ENCODE results near the gene MEGF8. TPM values are rescaled to one million over a fixed set of nuclear protein-coding genes. Genes with fewer than 3 reads are reported as not detected.

The MEGF8 gene
- polyA plus RNA-seq, 1 donor, result 30.3 TPM

DNA sequence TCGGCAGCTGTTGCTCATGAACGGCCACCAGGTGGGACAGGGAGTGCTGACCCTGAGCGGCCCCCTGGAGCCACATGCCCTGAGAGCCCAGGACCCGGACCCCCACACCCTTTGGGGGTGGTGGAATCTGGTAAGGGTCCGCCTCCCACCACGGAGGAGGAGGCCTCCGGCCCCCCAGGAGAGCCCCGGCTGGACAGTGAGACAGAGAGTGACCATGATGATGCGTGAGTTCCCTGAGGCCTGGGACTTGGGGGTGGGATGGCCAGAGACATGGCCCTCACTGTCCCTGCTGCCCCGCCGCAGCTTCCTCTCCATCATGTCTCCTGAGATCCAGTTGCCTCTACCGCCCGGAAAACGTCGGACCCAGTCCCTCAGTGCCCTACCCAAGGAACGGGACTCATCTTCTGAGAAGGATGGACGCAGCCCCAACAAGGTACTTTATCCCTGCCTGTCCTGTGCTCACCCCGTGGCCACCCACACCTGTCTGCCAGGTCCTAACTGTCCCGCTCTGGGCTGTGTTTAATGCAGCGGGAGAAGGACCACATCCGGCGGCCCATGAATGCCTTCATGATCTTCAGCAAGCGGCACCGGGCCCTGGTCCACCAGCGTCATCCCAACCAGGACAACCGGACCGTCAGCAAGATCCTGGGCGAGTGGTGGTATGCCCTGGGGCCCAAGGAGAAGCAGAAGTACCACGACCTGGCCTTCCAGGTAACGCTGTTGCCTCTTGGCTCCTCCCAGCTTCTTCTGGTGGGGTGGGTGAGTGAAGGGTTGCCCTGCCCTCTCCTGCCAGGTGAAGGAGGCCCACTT, 38.2 kb upstream of the MEGF8 start:
- no peak for DNase-seq (ENCODE audit: low read depth)

GRCh38 chr19:42287827-42288107, 37.7 kb upstream of the MEGF8 start:
- DNase-seq (ENCODE audit: low read depth), result no peak

DNA sequence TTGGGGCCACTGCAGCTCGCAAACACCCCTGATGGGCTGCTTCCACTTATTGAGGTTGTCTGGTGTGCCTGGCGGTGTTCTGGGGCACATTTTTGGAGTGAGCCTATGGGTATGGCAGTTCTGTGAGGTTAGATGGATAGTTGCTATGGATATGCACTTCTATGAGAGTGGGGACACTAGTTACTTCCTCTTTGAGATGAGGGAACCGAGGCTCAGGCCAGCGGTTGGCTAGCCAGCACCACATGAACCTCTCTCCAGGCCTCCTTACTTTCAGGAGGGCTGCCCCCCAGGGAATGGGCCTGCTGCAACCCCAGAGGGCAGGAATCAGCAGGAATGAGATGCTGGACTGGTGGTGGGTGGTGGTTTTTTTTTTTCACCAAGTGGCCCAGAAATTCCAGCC, 37.0 kb upstream of the MEGF8 start:
- DNase-seq (ENCODE audit: low read depth), result no peak

GRCh38 chr19:42288881-42289555, 36.4 kb upstream of the MEGF8 start:
- DNase-seq (ENCODE audit: low read depth), result no peak

- DNase-seq (ENCODE audit: low read depth), result no peak
Observed at GRCh38 chr19:42289556-42290041, 35.8 kb upstream of the MEGF8 start.

- DNase-seq (ENCODE audit: low read depth), result no peak
Observed at GRCh38 chr19:42290136-42290522, 35.3 kb upstream of the MEGF8 start.

DNA sequence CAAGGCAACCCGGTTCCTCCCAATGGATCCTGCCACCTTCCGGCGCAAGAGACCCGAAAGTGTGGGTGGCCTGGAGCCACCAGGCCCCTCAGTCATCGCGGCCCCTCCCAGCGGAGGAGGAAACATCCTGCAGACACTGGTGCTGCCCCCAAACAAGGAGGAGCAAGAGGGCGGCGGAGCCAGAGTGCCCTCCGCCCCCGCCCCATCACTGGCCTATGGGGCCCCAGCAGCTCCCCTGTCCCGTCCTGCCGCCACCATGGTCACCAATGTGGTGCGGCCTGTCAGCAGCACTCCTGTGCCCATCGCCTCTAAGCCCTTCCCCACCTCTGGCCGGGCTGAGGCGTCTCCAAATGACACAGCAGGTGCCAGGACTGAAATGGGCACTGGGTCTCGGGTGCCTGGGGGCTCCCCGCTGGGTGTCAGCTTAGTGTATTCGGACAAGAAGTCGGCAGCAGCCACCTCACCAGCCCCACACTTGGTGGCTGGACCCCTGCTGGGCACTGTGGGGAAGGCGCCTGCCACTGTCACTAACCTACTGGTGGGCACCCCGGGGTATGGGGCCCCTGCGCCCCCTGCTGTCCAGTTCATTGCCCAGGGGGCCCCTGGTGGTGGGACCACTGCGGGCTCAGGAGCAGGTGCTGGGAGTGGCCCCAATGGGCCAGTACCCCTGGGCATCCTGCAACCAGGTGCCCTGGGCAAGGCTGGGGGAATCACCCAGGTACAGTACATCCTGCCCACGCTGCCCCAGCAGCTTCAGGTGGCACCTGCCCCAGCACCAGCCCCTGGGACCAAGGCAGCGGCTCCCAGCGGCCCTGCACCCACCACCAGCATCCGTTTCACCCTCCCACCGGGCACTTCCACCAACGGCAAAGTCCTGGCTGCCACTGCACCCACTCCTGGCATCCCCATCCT, 34.7 kb upstream of the MEGF8 start:
- DNase-seq (ENCODE audit: low read depth), result no peak

DNA sequence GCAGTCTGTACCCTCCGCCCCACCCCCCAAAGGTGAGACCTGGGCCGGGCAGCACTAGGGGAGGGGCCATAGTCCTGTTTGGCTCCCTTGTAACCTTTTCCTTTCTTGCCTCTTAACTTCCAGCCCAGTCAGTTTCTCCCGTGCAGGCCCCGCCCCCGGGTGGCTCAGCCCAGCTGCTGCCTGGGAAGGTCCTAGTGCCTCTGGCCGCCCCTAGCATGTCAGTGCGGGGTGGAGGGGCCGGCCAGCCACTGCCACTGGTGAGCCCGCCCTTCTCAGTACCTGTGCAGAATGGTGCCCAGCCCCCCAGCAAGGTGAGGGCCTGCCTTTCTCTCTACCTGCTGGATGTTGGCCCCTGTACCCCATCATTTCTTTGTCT, 34.0 kb upstream of the MEGF8 start:
- no peak for DNase-seq (ENCODE audit: low read depth)

DNA sequence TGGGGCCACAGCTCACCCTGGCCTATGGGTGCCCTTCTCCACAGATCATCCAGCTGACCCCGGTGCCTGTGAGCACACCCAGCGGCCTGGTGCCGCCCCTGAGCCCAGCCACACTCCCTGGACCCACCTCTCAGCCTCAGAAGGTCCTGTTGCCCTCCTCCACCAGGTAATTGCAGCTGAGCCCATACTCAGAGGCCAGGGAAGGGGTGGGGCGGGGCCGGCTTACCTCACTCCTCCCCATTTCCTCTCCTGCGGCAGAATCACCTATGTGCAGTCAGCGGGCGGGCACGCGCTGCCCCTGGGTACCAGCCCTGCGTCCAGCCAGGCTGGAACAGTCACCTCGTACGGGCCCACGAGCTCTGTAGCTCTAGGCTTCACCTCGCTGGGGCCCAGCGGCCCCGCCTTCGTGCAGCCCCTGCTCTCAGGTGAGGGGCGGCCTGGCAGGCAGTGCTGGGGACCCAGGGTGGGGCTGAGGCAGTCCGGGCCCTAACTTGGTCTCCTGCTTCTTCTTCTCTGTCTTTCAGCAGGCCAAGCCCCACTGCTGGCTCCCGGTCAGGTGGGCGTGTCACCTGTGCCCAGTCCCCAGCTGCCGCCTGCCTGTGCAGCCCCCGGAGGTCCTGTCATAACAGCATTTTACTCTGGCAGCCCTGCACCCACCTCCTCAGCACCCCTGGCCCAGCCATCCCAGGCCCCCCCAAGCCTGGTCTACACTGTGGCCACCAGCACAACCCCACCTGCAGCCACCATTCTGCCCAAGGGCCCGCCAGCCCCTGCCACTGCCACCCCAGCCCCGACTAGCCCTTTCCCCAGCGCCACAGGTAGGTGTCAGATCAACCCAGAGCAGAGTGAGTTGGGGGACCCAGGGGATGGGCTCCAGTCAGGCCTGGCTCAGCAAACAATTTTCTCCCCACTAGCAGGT, 33.1 kb upstream of the MEGF8 start:
- no peak for DNase-seq (ENCODE audit: low read depth)

- DNase-seq (ENCODE audit: low read depth), result no peak
Observed at GRCh38 chr19:42292963-42293362, 32.5 kb upstream of the MEGF8 start.

GRCh38 chr19:42293540-42293939, 31.9 kb upstream of the MEGF8 start:
- no peak for DNase-seq (ENCODE audit: low read depth)

DNA sequence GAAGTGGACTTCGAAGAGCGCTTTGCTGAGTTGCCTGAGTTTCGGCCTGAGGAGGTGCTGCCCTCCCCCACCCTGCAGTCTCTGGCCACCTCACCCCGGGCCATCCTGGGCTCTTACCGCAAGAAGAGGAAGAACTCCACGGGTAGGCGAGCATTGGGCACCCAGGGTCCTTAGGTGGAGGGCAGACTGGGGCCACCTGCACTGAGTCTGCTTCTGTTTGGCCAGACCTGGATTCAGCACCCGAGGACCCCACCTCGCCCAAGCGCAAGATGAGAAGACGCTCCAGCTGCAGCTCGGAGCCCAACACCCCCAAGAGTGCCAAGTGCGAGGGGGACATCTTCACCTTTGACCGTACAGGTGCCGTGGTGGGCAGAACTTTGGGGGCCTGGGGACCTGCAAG, 31.5 kb upstream of the MEGF8 start:
- DNase-seq (ENCODE audit: low read depth), result no peak

DNA sequence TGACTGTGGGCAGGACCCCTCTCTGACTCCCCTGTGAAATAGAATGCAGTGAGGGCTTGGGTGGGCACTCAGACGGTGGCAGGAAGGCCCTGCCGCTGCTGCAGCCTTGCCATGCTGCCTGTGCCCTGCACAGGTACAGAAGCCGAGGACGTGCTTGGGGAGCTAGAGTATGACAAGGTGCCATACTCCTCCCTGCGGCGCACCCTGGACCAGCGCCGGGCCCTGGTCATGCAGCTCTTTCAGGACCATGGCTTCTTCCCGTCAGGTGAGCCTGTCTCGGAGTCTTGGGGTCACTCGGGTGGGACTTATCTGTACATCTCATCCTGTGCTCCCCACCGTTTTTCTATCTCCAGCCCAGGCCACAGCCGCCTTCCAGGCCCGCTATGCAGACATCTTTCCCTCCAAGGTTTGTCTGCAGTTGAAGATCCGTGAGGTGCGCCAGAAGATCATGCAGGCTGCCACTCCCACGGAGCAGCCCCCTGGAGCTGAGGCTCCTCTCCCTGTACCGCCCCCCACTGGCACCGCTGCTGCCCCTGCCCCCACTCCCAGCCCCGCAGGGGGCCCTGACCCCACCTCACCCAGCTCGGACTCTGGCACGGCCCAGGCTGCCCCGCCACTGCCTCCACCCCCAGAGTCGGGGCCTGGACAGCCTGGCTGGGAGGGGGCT, 30.8 kb upstream of the MEGF8 start:
- DNase-seq (ENCODE audit: low read depth), result no peak

DNA sequence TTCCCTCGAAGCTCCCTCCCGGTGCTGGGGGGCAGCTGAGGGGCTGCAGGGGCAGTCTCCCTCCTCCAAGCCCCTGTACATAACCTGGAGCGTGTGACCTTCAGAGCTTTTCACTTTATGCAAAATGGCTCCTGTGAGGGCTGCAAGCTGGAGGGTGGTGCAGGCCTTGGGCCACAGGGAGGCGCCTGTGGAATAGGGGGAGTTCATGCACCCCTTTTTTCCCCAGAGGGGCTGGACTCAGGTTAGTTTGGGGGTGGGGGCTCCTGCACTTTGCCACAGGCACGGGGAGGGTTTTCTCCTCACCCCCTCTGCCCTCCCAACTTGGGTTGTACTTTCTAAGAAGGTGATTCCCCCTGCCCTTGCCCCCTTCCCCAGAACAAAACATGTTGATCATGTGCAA, 30.1 kb upstream of the MEGF8 start:
- no peak for DNase-seq (ENCODE audit: low read depth)

- no peak for DNase-seq (ENCODE audit: low read depth)
Observed at GRCh38 chr19:42295831-42296525, 29.5 kb upstream of the MEGF8 start.

GRCh38 chr19:42297039-42297438, 28.4 kb upstream of the MEGF8 start:
- DNase-seq (ENCODE audit: low read depth), result no peak

- no peak for DNase-seq (ENCODE audit: low read depth)
Observed at GRCh38 chr19:42301646-42302203, 23.7 kb upstream of the MEGF8 start, which contains the start of gene PRR19. Gene PRR19, plus strand, starts transcription at chr19:42302132. Its CDS starts 7,453 bp downstream, at chr19:42309585.

GRCh38 chr19:42303101-42303464, 22.4 kb upstream of the MEGF8 start:
- no peak for DNase-seq (ENCODE audit: low read depth)

DNA sequence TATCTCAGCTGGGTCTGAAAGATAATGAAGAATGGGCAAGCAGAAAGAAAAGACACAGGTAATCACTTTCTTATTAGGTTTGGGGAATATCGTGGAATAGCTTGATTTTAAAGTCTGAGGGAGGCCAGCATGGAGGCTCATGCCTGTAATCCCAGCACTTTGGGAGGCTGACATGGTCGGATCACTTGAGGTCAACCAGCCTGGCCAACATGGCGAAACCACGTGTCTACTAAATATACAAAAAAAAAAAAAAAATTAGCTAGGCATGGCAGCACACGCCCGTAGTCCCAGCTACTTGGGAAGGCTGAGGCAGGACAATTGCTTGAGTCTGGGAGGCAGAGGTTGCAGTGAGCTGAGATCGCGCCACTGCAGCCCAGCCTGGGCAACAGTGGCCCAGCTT, 21.6 kb upstream of the MEGF8 start:
- no peak for DNase-seq (ENCODE audit: low read depth)

GRCh38 chr19:42306646-42307045, 18.8 kb upstream of the MEGF8 start:
- DNase-seq (ENCODE audit: low read depth), result no peak

Data from forelimb muscle (tissue), 1 donor.